SU-DHL-6 (cell line): ENCODE measurements around the gene FRMPD3.

Source experiments
- CTCF ChIP-seq: fragments of 200-600 bp; sonication (generic); IDR thresholded peaks from one replicate; pipeline ENCODE4 v1.5.1; 2017; ENCODE audit warnings: antibody characterized with exemption, mild to moderate bottlenecking, low read length, moderate library complexity; ENCODE audit not compliant: insufficient read depth, poor library complexity, severe bottlenecking
- EZH2phosphoT487 ChIP-seq: fragments of 200-600 bp; sonication (generic), shearing (Covaris generic); conservative IDR thresholded peaks from 2 replicates; pipeline ENCODE4 v1.6.1; 2018; ENCODE audit warnings: mild to moderate bottlenecking, antibody characterized with exemption, low read length, moderate library complexity, mixed read lengths

GRCh38 chrX:107420571-107420970 lies 28.9 kb upstream of the FRMPD3 start:
- TF ChIP-seq CTCF (no peak), EZH2phosphoT487 (no peak)
